OCI-LY1 (cell line): ENCODE data around the gene ZNF497.

Experiments used
- H2AFZ ChIP-seq: fragments of 200-600 bp; sonication (generic), shearing (Covaris generic); 2 replicates; pipeline ENCODE4 v1.6.0; 2014; ENCODE audit warnings: antibody characterized with exemption, mild to moderate bottlenecking, low read length
- H3F3A ChIP-seq: fragments of 200-600 bp; sonication (generic), shearing (Covaris generic); 2 replicates; pipeline ENCODE4 v1.6.0; 2014; ENCODE audit warnings: mild to moderate bottlenecking, antibody characterized with exemption, low read length, moderate library complexity; ENCODE audit not compliant: insufficient read depth
- H3K27ac ChIP-seq: fragments of 200-600 bp; sonication (generic); 2 replicates; pipeline ENCODE4 v1.5.1; 2014; ENCODE audit warnings: low read length, mixed run types, mild to moderate bottlenecking, low read depth; ENCODE audit not compliant: poor library complexity, severe bottlenecking
- H3K27me3 ChIP-seq: fragments of 200-600 bp; sonication (generic); 2 replicates; pipeline ENCODE4 v1.6.0; 2014; ENCODE audit warnings: antibody characterized with exemption, mild to moderate bottlenecking, low read length, moderate library complexity; ENCODE audit not compliant: insufficient read depth
- H3K36me3 ChIP-seq: fragments of 200-600 bp; sonication (generic); 2 replicates; pipeline ENCODE4 v1.6.1; 2014; ENCODE audit warnings: mild to moderate bottlenecking, antibody characterized with exemption, low read length, moderate library complexity, mixed read lengths; ENCODE audit not compliant: insufficient read depth
- H3K4me1 ChIP-seq: fragments of 200-600 bp; sonication (generic); 2 replicates; pipeline ENCODE4 v1.5.1; 2014; ENCODE audit warnings: mild to moderate bottlenecking, low read length, moderate library complexity; ENCODE audit not compliant: insufficient read depth, severe bottlenecking
- H3K4me2 ChIP-seq: fragments of 200-600 bp; sonication (generic), shearing (Covaris generic); 2 replicates; pipeline ENCODE4 v1.6.1; 2014; ENCODE audit warnings: low read length
- H3K4me3 ChIP-seq: fragments of 200-600 bp; sonication (generic); 2 replicates; pipeline ENCODE4 v1.5.1; 2014; ENCODE audit warnings: low read length, low read depth, mild to moderate bottlenecking, mixed read lengths; ENCODE audit not compliant: poor library complexity, severe bottlenecking
- H3K79me2 ChIP-seq: fragments of 200-600 bp; shearing (Covaris generic); 2 replicates; pipeline ENCODE4 v1.6.1; 2016; ENCODE audit warnings: mixed run types, low read length, mixed read lengths; ENCODE audit not compliant: insufficient read depth
- H3K9ac ChIP-seq: fragments of 200-600 bp; sonication (generic), shearing (Covaris generic); 2 replicates; pipeline ENCODE4 v1.6.1; 2014; ENCODE audit warnings: mild to moderate bottlenecking, low read length, mixed read lengths
- H3K9me2 ChIP-seq: fragments of 200-600 bp; sonication (generic), shearing (Covaris generic); 2 replicates; pipeline ENCODE4 v1.6.1; 2014; ENCODE audit warnings: low read depth, mild to moderate bottlenecking, low read length, mixed read lengths
- H3K9me3 ChIP-seq: fragments of 200-600 bp; shearing (Covaris generic); 2 replicates; pipeline ENCODE4 v1.6.1; 2014; ENCODE audit warnings: low read length, mixed read lengths
- H4K20me1 ChIP-seq: fragments of 200-600 bp; sonication (generic), shearing (Covaris generic); 2 replicates; pipeline ENCODE4 v1.6.0; 2016; ENCODE audit warnings: mild to moderate bottlenecking, low read length; ENCODE audit not compliant: insufficient read depth
- CTCF ChIP-seq: fragments of 200-600 bp; sonication (generic), shearing (Covaris generic); IDR thresholded peaks from 2 replicates; pipeline ENCODE4 v1.5.1; 2017; ENCODE audit warnings: mild to moderate bottlenecking, antibody characterized with exemption, low read length, moderate library complexity, mixed read lengths
- EZH2 ChIP-seq: fragments of 200-600 bp; sonication (generic), shearing (Covaris generic); IDR thresholded peaks from 2 replicates; pipeline ENCODE4 v1.8.0; 2017; ENCODE audit warnings: borderline replicate concordance, mixed run types, mild to moderate bottlenecking, antibody characterized with exemption, low read length, moderate library complexity, mixed read lengths

ZNF497 gene

GRCh38 chr19:58362272-58362994 lies at the start of gene ZNF497:
TSS of gene ZNF497 (minus strand) at chr19:58362751. CDS start at chr19:58357635, 5,116 bp downstream.
- H3F3A ChIP-seq, result no peaks in the 10 kb centered on the region
- H3K4me1 ChIP-seq, result peaks cover 15% of the 10 kb centered on the region
- H3K27ac ChIP-seq, result peak within 1 kb of the TSS; percentile 71
- H2AFZ ChIP-seq, result 0 out of 2 replicates have a peak within 1 kb of the TSS, but pooled peaks have one; percentile 29
- peak within 1 kb of the TSS; percentile 83 for H3K4me3 ChIP-seq
- H3K27me3 ChIP-seq, result no peaks in the 10 kb centered on the region
- TF ChIP-seq EZH2 (no peak), CTCF (no peak)
- H3K9me3 ChIP-seq, result no peaks in the 10 kb centered on the region
- peak within 1 kb of the TSS; percentile 93 for H3K9ac ChIP-seq
- no peaks in the 10 kb centered on the region for H3K9me2 ChIP-seq
- H4K20me1 ChIP-seq, result no peaks in the 10 kb centered on the region
- peak within 1 kb of the TSS; percentile 92 for H3K4me2 ChIP-seq
- H3K79me2 ChIP-seq, result no peaks in the 10 kb centered on the region
- no peaks in the 10 kb centered on the region for H3K36me3 ChIP-seq

GRCh38 chr19:58409010-58409790 lies 46.6 kb upstream of the ZNF497 start:
- no peak overlapping the region for H3K27ac ChIP-seq
- no peak overlapping the region for H2AFZ ChIP-seq
- H3K9me3 ChIP-seq, result no peaks in the 10 kb centered on the region
- no peaks in the 10 kb centered on the region for H3K79me2 ChIP-seq
- H3K9me2 ChIP-seq, result no peaks in the 10 kb centered on the region
- TF ChIP-seq CTCF (no peak), EZH2 (no peak)
- peak overlapping the region; percentile 90 for H3K4me3 ChIP-seq
- H3K27me3 ChIP-seq, result no peaks in the 10 kb centered on the region
- peaks cover 23% of the 10 kb centered on the region for H3K4me1 ChIP-seq
- peak overlapping the region; percentile 87 for H3K9ac ChIP-seq
- no peaks in the 10 kb centered on the region for H4K20me1 ChIP-seq
- H3K36me3 ChIP-seq, result no peaks in the 10 kb centered on the region
- H3K4me2 ChIP-seq, result peak overlapping the region; percentile 98
- H3F3A ChIP-seq, result no peaks in the 10 kb centered on the region

- Histone ChIP-seq H2AFZ (no peak within 1 kb of the TSS), H3K9me3 (no peaks in the 10 kb centered on the region), H3F3A (no peaks in the 10 kb centered on the region), H3K9ac (peak within 1 kb of the TSS; percentile 87), H3K4me2 (peak within 1 kb of the TSS; percentile 98), H3K4me3 (peak within 1 kb of the TSS; percentile 90), H3K27me3 (no peaks in the 10 kb centered on the region), H3K79me2 (no peaks in the 10 kb centered on the region), H3K4me1 (peaks cover 23% of the 10 kb centered on the region), H3K36me3 (no peaks in the 10 kb centered on the region), H3K9me2 (no peaks in the 10 kb centered on the region), H3K27ac (peak within 1 kb of the TSS; percentile 44), H4K20me1 (no peaks in the 10 kb centered on the region)
- TF ChIP-seq EZH2 (no peak), CTCF (peak; percentile 36)
Observed at GRCh38 chr19:58408152-58409009, 45.8 kb upstream of the ZNF497 start, which contains the start of gene ZNF584. TSS of gene ZNF584 (plus strand) at chr19:58408649. CDS start at chr19:58409148, 499 bp downstream.
